NCI-H774 (cell line): ENCODE results near the gene NEB.

Source experiments
- DNase-seq: peaks from one replicate; lab custom pipeline; 2025; lab: John Stamatoyannopoulos, UW

The NEB gene

GRCh38 chr2:151549191-151549590 is 185.1 kb downstream of the NEB start:
- no peak for DNase-seq

- DNase-seq = no peak
Observed at GRCh38 chr2:151544449-151544848, 189.8 kb downstream of the NEB start.

- DNase-seq = no peak
Observed at GRCh38 chr2:151543876-151544275, 190.4 kb downstream of the NEB start.

- no peak for DNase-seq
Observed at GRCh38 chr2:151534001-151534400, 200.3 kb downstream of the NEB start.

GRCh38 chr2:151533127-151533526 is 201.1 kb downstream of the NEB start:
- DNase-seq = no peak

GRCh38 chr2:151526572-151527090 is 207.6 kb downstream of the NEB start:
- DNase-seq = no peak

GRCh38 chr2:151525821-151526373 is 208.4 kb downstream of the NEB start:
- DNase-seq = no peak

- DNase-seq = no peak
Observed at GRCh38 chr2:151523850-151524249, 210.4 kb downstream of the NEB start.

- no peak for DNase-seq
Observed at GRCh38 chr2:151522556-151522955, 211.7 kb downstream of the NEB start.

- no peak for DNase-seq
Observed at GRCh38 chr2:151520976-151521375, 213.3 kb downstream of the NEB start.

- DNase-seq = no peak
Observed at GRCh38 chr2:151518802-151519201, 215.5 kb downstream of the NEB start.

- DNase-seq = no peak
Observed at GRCh38 chr2:151508519-151508918, 225.8 kb downstream of the NEB start.

- no peak for DNase-seq
Observed at GRCh38 chr2:151506170-151506569, 228.1 kb downstream of the NEB start.

- DNase-seq = no peak
Observed at GRCh38 chr2:151498178-151498577, 236.1 kb downstream of the NEB start.

GRCh38 chr2:151491496-151491895 is 242.8 kb downstream of the NEB start:
- no peak for DNase-seq

GRCh38 chr2:151490276-151490675 is 244.0 kb downstream of the NEB start:
- DNase-seq = no peak

- no peak for DNase-seq
Observed at GRCh38 chr2:151486053-151486452, 248.2 kb downstream of the NEB start.

- no peak for DNase-seq
Observed at GRCh38 chr2:151484100-151484499, 250.2 kb downstream of the NEB start.

- DNase-seq = no peak
Observed at GRCh38 chr2:151483546-151483945, 250.7 kb downstream of the NEB start.

- DNase-seq = no peak
Observed at GRCh38 chr2:151482171-151482725, 252.0 kb downstream of the NEB start.

- DNase-seq = no peak
Observed at GRCh38 chr2:151481744-151482143, 252.5 kb downstream of the NEB start.

- no peak for DNase-seq
Observed at GRCh38 chr2:151478011-151478410, 256.3 kb downstream of the NEB start.

- DNase-seq = no peak
Observed at GRCh38 chr2:151476287-151476686, 258.0 kb downstream of the NEB start.

GRCh38 chr2:151475071-151475470 is 259.2 kb downstream of the NEB start:
- DNase-seq = no peak
